ENCODE measurements around the gene FBXW4.

DNA sequence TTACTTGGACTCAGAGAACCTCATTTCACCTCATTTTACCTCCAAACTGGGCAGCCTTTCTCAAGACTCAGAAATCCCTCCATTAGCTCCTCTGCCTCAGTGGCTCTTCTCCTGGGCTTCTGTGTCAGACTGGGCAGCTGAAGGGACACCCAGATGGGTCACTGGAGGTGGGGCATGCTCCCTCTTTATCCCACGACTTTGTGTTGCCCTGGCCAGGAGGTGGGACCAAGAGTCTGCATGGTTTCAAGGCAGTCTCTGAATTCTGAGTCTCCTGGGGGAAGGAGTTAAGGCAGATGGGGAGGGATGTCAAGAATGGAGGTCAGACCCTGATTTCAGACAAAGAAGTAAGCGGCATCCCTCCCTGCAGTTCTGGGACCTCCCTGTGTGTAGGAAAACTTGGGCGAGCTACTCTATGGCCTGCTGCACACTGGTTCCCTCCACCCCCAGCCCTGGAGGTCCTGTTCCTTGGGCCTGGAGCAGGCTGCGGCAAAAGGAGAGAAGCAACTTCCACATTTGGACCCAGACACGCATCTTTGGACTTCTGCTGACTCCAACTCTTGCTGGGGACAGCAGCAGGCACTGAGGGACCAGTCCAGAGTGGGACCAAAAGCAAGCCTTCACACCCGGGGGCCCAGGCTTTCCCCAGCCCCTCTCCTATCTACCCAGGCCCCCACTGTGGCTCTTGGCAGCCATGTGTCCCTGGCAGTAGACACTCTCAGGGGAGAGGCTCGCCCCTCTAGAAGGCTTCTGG lies 117.7 kb downstream of the FBXW4 start:
- TF ChIP-seq, protein P1, sequence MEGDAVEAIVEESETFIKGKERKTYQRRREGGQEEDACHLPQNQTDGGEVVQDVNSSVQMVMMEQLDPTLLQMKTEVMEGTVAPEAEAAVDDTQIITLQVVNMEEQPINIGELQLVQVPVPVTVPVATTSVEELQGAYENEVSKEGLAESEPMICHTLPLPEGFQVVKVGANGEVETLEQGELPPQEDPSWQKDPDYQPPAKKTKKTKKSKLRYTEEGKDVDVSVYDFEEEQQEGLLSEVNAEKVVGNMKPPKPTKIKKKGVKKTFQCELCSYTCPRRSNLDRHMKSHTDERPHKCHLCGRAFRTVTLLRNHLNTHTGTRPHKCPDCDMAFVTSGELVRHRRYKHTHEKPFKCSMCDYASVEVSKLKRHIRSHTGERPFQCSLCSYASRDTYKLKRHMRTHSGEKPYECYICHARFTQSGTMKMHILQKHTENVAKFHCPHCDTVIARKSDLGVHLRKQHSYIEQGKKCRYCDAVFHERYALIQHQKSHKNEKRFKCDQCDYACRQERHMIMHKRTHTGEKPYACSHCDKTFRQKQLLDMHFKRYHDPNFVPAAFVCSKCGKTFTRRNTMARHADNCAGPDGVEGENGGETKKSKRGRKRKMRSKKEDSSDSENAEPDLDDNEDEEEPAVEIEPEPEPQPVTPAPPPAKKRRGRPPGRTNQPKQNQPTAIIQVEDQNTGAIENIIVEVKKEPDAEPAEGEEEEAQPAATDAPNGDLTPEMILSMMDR (IDR thresholded peaks at IDR 0.05), result no peak
- TF ChIP-seq POLR2AphosphoS5 (IDR thresholded peaks at IDR 0.05) (no peak), EP300 (IDR thresholded peaks at IDR 0.05) (no peak)

Data from stomach (tissue), 4 donors.